IPS-18c (cell line): ENCODE results near the gene NXPH4.

Experiments
- H3K4me3 ChIP-seq: 2 replicates; pipeline ENCODE4 v1.7.0; 2013; ENCODE audit warnings: low read depth, mild to moderate bottlenecking, low read length, moderate library complexity; ENCODE audit not compliant: insufficient read depth
- H3K9me3 ChIP-seq: one replicate; pipeline ENCODE4 v1.6.1; 2013; ENCODE audit warnings: mild to moderate bottlenecking, low read length, moderate library complexity; ENCODE audit not compliant: control insufficient read depth, insufficient read depth

NXPH4 gene

GRCh38 chr12:57242329-57242690, 25.7 kb downstream of the NXPH4 start:
- Histone ChIP-seq H3K9me3 (no peaks in the 10 kb centered on the region), H3K4me3 (peak overlapping the region; percentile 49; the same call in 1 of the 2 replicates)

GRCh38 chr12:57242691-57243454, 26.3 kb downstream of the NXPH4 start:
- Histone ChIP-seq H3K4me3 (peak overlapping the region; percentile 49), H3K9me3 (no peaks in the 10 kb centered on the region)

- peak overlapping the region; percentile 49; the same call in 1 of the 2 replicates for H3K4me3 ChIP-seq
- H3K9me3 ChIP-seq = no peaks in the 10 kb centered on the region
These were observed 27.1 kb downstream of the NXPH4 start for GRCh38 chr12:57243521-57244311.

- H3K4me3 ChIP-seq = no peak overlapping the region
These were observed 27.7 kb downstream of the NXPH4 start for GRCh38 chr12:57244312-57244696.

GRCh38 chr12:57247041-57247440, 30.4 kb downstream of the NXPH4 start:
- H3K9me3 ChIP-seq = no peaks in the 10 kb centered on the region
- H3K4me3 ChIP-seq = no peak overlapping the region

More at GRCh38 chr12:57244312-57244696, 27.7 kb downstream of the NXPH4 start:
- H3K9me3 ChIP-seq = no peaks in the 10 kb centered on the region

GRCh38 chr12:57248934-57249742, 32.5 kb downstream of the NXPH4 start:
- no peak overlapping the region for H3K4me3 ChIP-seq
- no peaks in the 10 kb centered on the region for H3K9me3 ChIP-seq

- Histone ChIP-seq H3K4me3 (no peak overlapping the region), H3K9me3 (no peaks in the 10 kb centered on the region)
These were observed 33.9 kb downstream of the NXPH4 start for GRCh38 chr12:57250541-57250940.

- Histone ChIP-seq H3K9me3 (no peaks in the 10 kb centered on the region), H3K4me3 (no peak within 1 kb of the TSS)
These were observed 34.4 kb downstream of the NXPH4 start, which contains the start of gene STAC3 for GRCh38 chr12:57250956-57251355. TSS of gene STAC3 (minus strand) at chr12:57251187. CDS start at chr12:57249636, 1,551 bp downstream.

GRCh38 chr12:57254506-57255280, 38.1 kb downstream of the NXPH4 start:
- H3K9me3 ChIP-seq = no peaks in the 10 kb centered on the region
- no peak overlapping the region for H3K4me3 ChIP-seq

- Histone ChIP-seq H3K4me3 (no peak overlapping the region), H3K9me3 (no peaks in the 10 kb centered on the region)
These were observed 39.3 kb downstream of the NXPH4 start for GRCh38 chr12:57255916-57256315.

- peaks cover 2% of the 10 kb centered on the region for H3K9me3 ChIP-seq
- H3K4me3 ChIP-seq = no peak overlapping the region
These were observed 42.7 kb downstream of the NXPH4 start for GRCh38 chr12:57258977-57259970.

GRCh38 chr12:57260366-57260765, 43.8 kb downstream of the NXPH4 start:
- Histone ChIP-seq H3K4me3 (no peak overlapping the region), H3K9me3 (peaks cover 2% of the 10 kb centered on the region)

GRCh38 chr12:57261428-57261865, 44.9 kb downstream of the NXPH4 start:
- Histone ChIP-seq H3K9me3 (peaks cover 2% of the 10 kb centered on the region), H3K4me3 (no peak overlapping the region)

- Histone ChIP-seq H3K9me3 (peaks cover 2% of the 10 kb centered on the region), H3K4me3 (no peak overlapping the region)
These were observed 45.7 kb downstream of the NXPH4 start for GRCh38 chr12:57262126-57262822.

- peaks cover 2% of the 10 kb centered on the region for H3K9me3 ChIP-seq
- no peak overlapping the region for H3K4me3 ChIP-seq
These were observed 46.5 kb downstream of the NXPH4 start for GRCh38 chr12:57263096-57263495.
